A673 (cell line): ENCODE results near the gene RGS13. TPM values are rescaled to one million over a fixed set of nuclear protein-coding genes. Genes with fewer than 3 reads are reported as not detected.
A peak's percentile ranks its signal among the peaks of the same experiment; 100 is the strongest.

Experiments
- BruUV-seq: library from RNA; stranded (reverse); fragments of 400-500 nt; replicated peaks from 2 replicates; lab custom pipeline; 2021; lab: Mats Ljungman, UMichigan
- CTCF ChIA-PET: fragments of 300-600 bp; sonication (Branson Sonifier 250); formaldehyde crosslinking; loops from one replicate; lab custom pipeline; 2022; ENCODE audit warnings: antibody characterized with exemption; lab: Charles Lee
- POLR2A ChIA-PET: fragments of 300-600 bp; sonication (Branson Sonifier 250); formaldehyde crosslinking; loops from one replicate; lab custom pipeline; 2022; ENCODE audit warnings: antibody characterized with exemption; ENCODE audit not compliant: low non-redundant PET; lab: Charles Lee
- DNase-seq: peaks from one replicate; pipeline ENCODE4 v3.0.0-alpha.2; 2015; ENCODE audit warnings: low spot score
- H3K27ac ChIP-seq: fragments of 200-600 bp; sonication (generic); 2 replicates; pipeline ENCODE4 v1.5.1; 2016; ENCODE audit warnings: mixed run types, low read depth, mild to moderate bottlenecking, mixed read lengths, antibody characterized with exemption, low read length; ENCODE audit not compliant: poor library complexity, severe bottlenecking
- H3K27me3 ChIP-seq: fragments of 200-600 bp; sonication (generic); replicated peaks from 2 replicates; pipeline ENCODE4 v1.6.1; 2017; ENCODE audit warnings: mixed run types, low read depth, mild to moderate bottlenecking, mixed read lengths, antibody characterized with exemption, low read length; ENCODE audit not compliant: insufficient read depth, poor library complexity
- H3K36me3 ChIP-seq: fragments of 200-600 bp; sonication (generic); 2 replicates; pipeline ENCODE4 v1.6.1; 2016; ENCODE audit warnings: mixed run types, mild to moderate bottlenecking, mixed read lengths, antibody characterized with exemption, low read length; ENCODE audit not compliant: insufficient read depth, poor library complexity, severe bottlenecking
- H3K4me1 ChIP-seq: fragments of 200-600 bp; sonication (generic); 2 replicates; pipeline ENCODE4 v1.6.1; 2017; ENCODE audit warnings: mixed run types, mild to moderate bottlenecking, mixed read lengths, antibody characterized with exemption, low read length; ENCODE audit not compliant: insufficient read depth, poor library complexity, severe bottlenecking
- H3K4me3 ChIP-seq: fragments of 200-600 bp; sonication (generic); 2 replicates; pipeline ENCODE4 v1.5.1; 2016; ENCODE audit warnings: low read depth, mixed run types, mild to moderate bottlenecking, mixed read lengths, low read length; ENCODE audit not compliant: poor library complexity, severe bottlenecking
- H3K9me3 ChIP-seq: fragments of 200-600 bp; sonication (generic); 2 replicates; pipeline ENCODE4 v1.6.1; 2016; ENCODE audit warnings: mixed run types, low read depth, mild to moderate bottlenecking, mixed read lengths, antibody characterized with exemption, low read length; ENCODE audit not compliant: poor library complexity, severe bottlenecking
- EZH2 ChIP-seq: fragments of 200-600 bp; sonication (generic); IDR thresholded peaks from 2 replicates; pipeline ENCODE4 v1.6.1; 2017; ENCODE audit warnings: borderline replicate concordance, low read depth, mild to moderate bottlenecking, mixed read lengths, antibody characterized with exemption, low read length; ENCODE audit not compliant: poor library complexity, severe bottlenecking
- intact Hi-C: fragments of 100-400 bp; cut with micrococcal nuclease; formaldehyde crosslinking; loops from one replicate; pipeline ENCODE4 v1.10.0; 2022; ENCODE audit not compliant: unreplicated experiment
- total RNA-seq: library from RNA; stranded (reverse); gene quantifications from 2 replicates; pipeline ENCODE4 v1.2.3, GENCODE V29; 2021
- TF ChIP-seq, protein P1 (sequence below): fragments of 300-800, 200-600 bp; sonication (generic); conservative IDR thresholded peaks from 2 replicates; pipeline ENCODE4 v1.5.1; 2017; ENCODE audit warnings: low read depth, mild to moderate bottlenecking, antibody characterized with exemption, low read length, moderate library complexity, mixed read lengths

The RGS13 gene
- total RNA-seq, 1 experiment from 2014 or later, result not detected

DNA sequence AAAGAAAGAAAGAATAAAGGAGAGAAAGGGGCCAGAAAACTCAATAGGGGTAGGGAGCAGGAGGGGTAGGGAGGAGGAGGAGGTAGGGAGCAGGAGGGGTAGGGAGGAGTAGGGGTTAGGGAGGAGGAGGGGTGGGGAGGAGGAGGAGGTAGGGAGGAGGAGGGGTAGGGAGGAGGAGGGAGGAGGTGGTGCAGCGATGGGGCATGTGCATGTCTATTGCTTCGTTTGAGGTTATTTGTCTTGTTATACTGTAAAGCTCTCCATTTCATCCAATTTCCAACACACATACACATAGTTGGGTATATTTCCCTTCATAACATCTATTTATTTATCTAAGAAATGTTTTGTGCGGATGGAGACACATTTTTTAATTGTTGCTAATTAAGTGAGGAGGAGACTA, 40.6 kb upstream of the RGS13 start:
- Histone ChIP-seq H3K4me1 (peaks cover 17% of the 10 kb centered on the region), H3K9me3 (no peaks in the 10 kb centered on the region), H3K27ac (no peak overlapping the region), H3K27me3 (no peaks in the 10 kb centered on the region), H3K36me3 (no peaks in the 10 kb centered on the region), H3K4me3 (no peak overlapping the region)
- CTCF ChIA-PET, result no interaction called here
- intact Hi-C loops, result no loop called here
- TF ChIP-seq, protein P1, sequence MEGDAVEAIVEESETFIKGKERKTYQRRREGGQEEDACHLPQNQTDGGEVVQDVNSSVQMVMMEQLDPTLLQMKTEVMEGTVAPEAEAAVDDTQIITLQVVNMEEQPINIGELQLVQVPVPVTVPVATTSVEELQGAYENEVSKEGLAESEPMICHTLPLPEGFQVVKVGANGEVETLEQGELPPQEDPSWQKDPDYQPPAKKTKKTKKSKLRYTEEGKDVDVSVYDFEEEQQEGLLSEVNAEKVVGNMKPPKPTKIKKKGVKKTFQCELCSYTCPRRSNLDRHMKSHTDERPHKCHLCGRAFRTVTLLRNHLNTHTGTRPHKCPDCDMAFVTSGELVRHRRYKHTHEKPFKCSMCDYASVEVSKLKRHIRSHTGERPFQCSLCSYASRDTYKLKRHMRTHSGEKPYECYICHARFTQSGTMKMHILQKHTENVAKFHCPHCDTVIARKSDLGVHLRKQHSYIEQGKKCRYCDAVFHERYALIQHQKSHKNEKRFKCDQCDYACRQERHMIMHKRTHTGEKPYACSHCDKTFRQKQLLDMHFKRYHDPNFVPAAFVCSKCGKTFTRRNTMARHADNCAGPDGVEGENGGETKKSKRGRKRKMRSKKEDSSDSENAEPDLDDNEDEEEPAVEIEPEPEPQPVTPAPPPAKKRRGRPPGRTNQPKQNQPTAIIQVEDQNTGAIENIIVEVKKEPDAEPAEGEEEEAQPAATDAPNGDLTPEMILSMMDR, result no peak
- TF ChIP-seq EZH2, result no peak
- DNase-seq, result no peak
- no TSS peak for BruUV-seq
- POLR2A ChIA-PET, result interaction anchor here (0.6 kb wide), 1 partner anchor 587 kb away, joined by 11 read pairs; no protein-coding TSS in a partner anchor

DNA sequence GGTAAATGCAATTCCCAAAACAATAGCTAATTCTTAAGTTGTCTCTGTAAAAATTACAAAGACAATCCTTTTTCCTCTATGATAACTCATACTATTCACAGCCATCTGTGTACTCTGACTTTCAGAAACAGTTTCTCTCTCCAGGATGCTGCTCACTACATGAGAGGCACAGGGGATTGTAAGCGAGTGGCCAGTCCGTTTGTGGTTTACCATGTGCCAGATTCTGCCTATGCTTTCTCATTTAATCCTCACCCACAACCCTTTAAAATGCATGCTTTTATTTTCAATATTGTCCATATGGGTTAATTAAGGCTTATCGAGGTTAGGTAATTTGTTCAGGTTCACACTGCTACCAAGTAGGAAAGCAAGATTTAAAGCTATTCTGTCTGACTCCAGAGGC, 37.4 kb upstream of the RGS13 start:
- no peak overlapping the region for H3K27ac ChIP-seq
- H3K9me3 ChIP-seq, result no peaks in the 10 kb centered on the region
- H3K27me3 ChIP-seq, result no peaks in the 10 kb centered on the region
- intact Hi-C loops, result no loop called here
- no peaks in the 10 kb centered on the region for H3K36me3 ChIP-seq
- no peak overlapping the region for H3K4me3 ChIP-seq
- BruUV-seq, result no TSS peak
- POLR2A ChIA-PET, result interaction anchor here (0.6 kb wide), 1 partner anchor 37 kb away, joined by 6 read pairs; no protein-coding TSS in a partner anchor
- DNase-seq, result no peak
- TF ChIP-seq EZH2, result no peak
- TF ChIP-seq, protein P1, result no peak
- CTCF ChIA-PET, result interaction anchor here (0.6 kb wide), 1 partner anchor 13 kb away, joined by 3 read pairs; no protein-coding TSS in a partner anchor
- peaks cover 36% of the 10 kb centered on the region for H3K4me1 ChIP-seq

- TF ChIP-seq, protein P1, result no peak
- no peak for TF ChIP-seq EZH2
- ChIA-PET POLR2A (no interaction called here), CTCF (interaction anchor here (0.6 kb wide), 1 partner anchor 18 kb away, joined by 3 read pairs; no protein-coding TSS in a partner anchor)
- peaks cover 36% of the 10 kb centered on the region for H3K4me1 ChIP-seq
- BruUV-seq, result no TSS peak
- H3K36me3 ChIP-seq, result no peaks in the 10 kb centered on the region
- H3K27ac ChIP-seq, result no peak overlapping the region
- no peaks in the 10 kb centered on the region for H3K9me3 ChIP-seq
- intact Hi-C loops, result no loop called here
- no peaks in the 10 kb centered on the region for H3K27me3 ChIP-seq
- peak; percentile 68 for DNase-seq
- H3K4me3 ChIP-seq, result no peak overlapping the region
Measured at GRCh38 chr1:192600275-192600674, 35.7 kb upstream of the RGS13 start.
